ENCODE results near the gene ZBED1.

- no peak for TF ChIP-seq POLR2A (IDR thresholded peaks at IDR 0.05; ENCODE audit: extremely low read depth, insufficient read length)
- no peak for TF ChIP-seq CTCF (IDR thresholded peaks at IDR 0.05; ENCODE audit: low read depth, low read length)
- no peak for TF ChIP-seq MYC (IDR thresholded peaks at IDR 0.05; ENCODE audit: low read depth, low read length)
- no peak for TF ChIP-seq MAX (IDR thresholded peaks at IDR 0.05; ENCODE audit: low read depth, low read length)
These were observed 12.0 kb downstream of the ZBED1 start for GRCh38 chrX:2488621-2489285.

All from NB4 (cell line).